ENCODE results near the gene IGFBP4. TPM values are rescaled to one million over a fixed set of nuclear protein-coding genes. Genes with fewer than 3 reads are reported as not detected.
A peak's percentile ranks its signal among the peaks of the same experiment; 100 is the strongest.

Gene IGFBP4
- total RNA-seq, 1 donor from 2014 or later: 700 TPM

GRCh38 chr17:40437095-40437732 lies 6.0 kb upstream of the IGFBP4 start:
- H3K9me3 ChIP-seq: no peaks in the 10 kb centered on the region
- no peak for DNase-seq (ENCODE audit: extremely low spot score in 2 of 2)
- intact Hi-C loops (cut with DNase I): no loop called here
- no peak overlapping the region for H3K27ac ChIP-seq
- TF ChIP-seq CTCF (IDR thresholded peaks at IDR 0.05) (no peak), POLR2A (IDR thresholded peaks at IDR 0.05) (no peak), POLR2AphosphoS5 (IDR thresholded peaks at IDR 0.05; ENCODE audit: insufficient read depth in 1 of 2, low read depth in 1 of 2) (no peak)
- H3K4me1 ChIP-seq: peaks cover 20% of the 10 kb centered on the region
- H3K36me3 ChIP-seq: no peaks in the 10 kb centered on the region
- no peaks in the 10 kb centered on the region for H3K27me3 ChIP-seq
- no peak overlapping the region for H3K4me3 ChIP-seq

GRCh38 chr17:40440166-40440565 lies 3.1 kb upstream of the IGFBP4 start:
- Histone ChIP-seq H3K4me3 (no peak overlapping the region), H3K9me3 (no peaks in the 10 kb centered on the region), H3K27me3 (no peaks in the 10 kb centered on the region), H3K27ac (no peak overlapping the region), H3K36me3 (no peaks in the 10 kb centered on the region), H3K4me1 (peaks cover 20% of the 10 kb centered on the region)
- DNase-seq (ENCODE audit: extremely low spot score in 2 of 2): no peak
- no peak for TF ChIP-seq POLR2AphosphoS5 (IDR thresholded peaks at IDR 0.05; ENCODE audit: insufficient read depth in 1 of 2, low read depth in 1 of 2)
- no peak for TF ChIP-seq CTCF (IDR thresholded peaks at IDR 0.05)
- TF ChIP-seq POLR2A (IDR thresholded peaks at IDR 0.05): no peak
- intact Hi-C loops (cut with DNase I): loop anchor here (5.0 to 10.0 kb wide), 4 partner anchors 37 to 135 kb away; partner anchors contain the start of gene RARA

GRCh38 chr17:40442392-40443195 lies 656 bp upstream of the IGFBP4 start:
- H3K4me1 ChIP-seq: peaks cover 43% of the 10 kb centered on the region

GRCh38 chr17:40443988-40444899 lies 994 bp downstream of the IGFBP4 start:
- peak overlapping the region; percentile 84 to 89 for H3K4me3 ChIP-seq
- peak in 1 of 3 experiments; percentile 7 for TF ChIP-seq CTCF (IDR thresholded peaks at IDR 0.05)
- TF ChIP-seq POLR2A (IDR thresholded peaks at IDR 0.05): no peak
- no peaks in the 10 kb centered on the region for H3K36me3 ChIP-seq
- H3K4me1 ChIP-seq: peaks cover 59% of the 10 kb centered on the region
- H3K9me3 ChIP-seq: no peaks in the 10 kb centered on the region
- no peaks in the 10 kb centered on the region for H3K27me3 ChIP-seq
- peak overlapping the region; percentile 87 for H3K27ac ChIP-seq
- intact Hi-C loops (cut with DNase I): loop anchor here (5.0 to 10.0 kb wide), 4 partner anchors 33 to 139 kb away; partner anchors contain the start of gene RARA
- no peak for DNase-seq (ENCODE audit: extremely low spot score in 2 of 2)

More at GRCh38 chr17:40442392-40443195, 656 bp upstream of the IGFBP4 start:
- no peaks in the 10 kb centered on the region for H3K27me3 ChIP-seq
- H3K36me3 ChIP-seq: no peaks in the 10 kb centered on the region
- intact Hi-C loops (cut with DNase I): loop anchor here (5.0 to 10.0 kb wide), 4 partner anchors 35 to 138 kb away; partner anchors contain the start of gene RARA
- TF ChIP-seq CTCF (IDR thresholded peaks at IDR 0.05) (no peak), POLR2AphosphoS5 (IDR thresholded peaks at IDR 0.05; ENCODE audit: insufficient read depth in 1 of 2, low read depth in 1 of 2) (no peak), POLR2A (IDR thresholded peaks at IDR 0.05) (no peak)
- peak overlapping the region; percentile 84 to 89 for H3K4me3 ChIP-seq
- no peaks in the 10 kb centered on the region for H3K9me3 ChIP-seq
- peak overlapping the region; percentile 87 for H3K27ac ChIP-seq
- no peak for DNase-seq (ENCODE audit: extremely low spot score in 2 of 2)

Measured in vagina (tissue), 2 donors.